Stimulated activated CD8-positive, alpha-beta memory T cell treated with anti-CD3 and anti-CD28 coated beads, Interleukin-7, amount 100 ng/mL, for 24 hours (primary cell): ENCODE results near the gene PRL.

Source experiments
- DNase-seq: peaks from one replicate; pipeline ENCODE4 v3.0.0-alpha.2; 2020; ENCODE audit warnings: low read depth

The PRL gene

DNA sequence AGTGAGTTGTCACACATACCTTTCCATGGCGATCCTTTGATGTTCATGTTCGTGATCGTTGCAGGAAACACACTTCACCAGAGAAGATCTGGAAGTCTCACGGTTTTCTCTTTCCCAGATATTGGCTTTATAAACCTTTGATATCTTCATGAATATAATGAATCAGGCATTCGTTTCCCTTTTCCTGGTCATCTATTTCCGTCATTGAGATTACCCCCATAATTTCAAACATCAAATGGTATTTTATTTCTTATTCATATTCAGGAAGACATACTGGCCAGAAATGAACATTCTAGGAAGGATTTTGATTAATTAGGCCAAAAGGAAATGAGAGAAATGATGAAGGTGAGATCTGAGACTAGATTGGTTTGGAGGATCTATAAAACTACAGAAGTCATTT is at the start of gene PRL:
Gene PRL, minus strand, starts transcription at position 101 of the 400 bp plus-strand sequence. Its CDS starts 54 bp downstream, at position 47.
- DNase-seq, result no peak

DNA sequence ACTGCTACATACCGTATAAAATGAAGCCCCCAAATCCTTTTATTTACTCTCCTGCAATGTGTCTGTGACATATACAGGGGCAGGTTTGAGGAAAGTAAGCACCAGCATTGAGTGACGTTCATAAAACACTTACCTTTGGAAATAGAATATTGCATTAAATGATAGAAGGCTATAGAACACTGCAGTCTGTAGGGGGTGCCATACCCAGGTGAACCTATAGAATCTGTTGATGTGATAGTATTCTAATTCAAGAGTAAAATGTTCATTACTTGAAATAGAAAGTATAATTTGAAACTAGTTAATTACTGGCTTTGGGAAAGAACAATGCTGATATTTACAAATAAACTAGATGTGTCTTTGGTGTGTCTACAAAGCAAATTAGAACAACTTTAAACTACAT is 47.0 kb upstream of the PRL start:
- DNase-seq, result no peak

DNA sequence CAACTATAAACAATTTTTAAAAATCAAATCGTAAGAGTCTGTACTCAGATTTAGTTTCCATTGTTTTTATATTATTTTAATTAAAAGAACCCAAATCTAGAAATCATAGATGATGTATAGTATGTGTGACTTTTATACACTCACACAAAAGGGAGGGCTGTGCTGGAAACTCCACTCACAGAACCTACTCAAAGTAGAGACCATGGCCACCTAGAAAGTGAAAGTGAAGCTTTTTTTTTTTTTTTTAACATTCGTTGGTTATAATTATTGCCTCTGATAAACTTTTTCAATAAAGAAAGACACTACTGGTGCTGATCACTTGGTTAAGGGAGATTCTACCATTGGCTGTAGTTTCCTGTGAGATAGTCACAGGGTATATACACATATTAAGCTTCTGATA is 37.9 kb upstream of the PRL start:
- DNase-seq, result no peak

DNA sequence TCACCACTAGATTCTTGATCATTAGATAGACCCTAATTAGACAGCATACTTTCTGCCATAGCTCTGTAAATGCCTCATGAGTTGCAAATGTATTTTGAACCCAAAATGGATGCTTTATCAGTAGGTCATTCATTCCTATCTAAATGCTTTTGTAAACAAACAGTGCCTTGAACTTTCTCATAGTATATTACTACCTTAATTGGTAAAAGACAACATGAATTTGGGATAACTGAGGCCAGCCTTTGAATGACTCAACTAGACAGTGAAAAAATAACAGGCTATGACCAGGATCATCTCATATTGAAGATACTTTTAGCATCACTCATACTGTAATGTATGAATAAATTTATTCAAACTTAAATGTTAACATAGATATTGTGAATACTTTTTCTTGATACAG is 37.0 kb upstream of the PRL start:
- no peak for DNase-seq

DNA sequence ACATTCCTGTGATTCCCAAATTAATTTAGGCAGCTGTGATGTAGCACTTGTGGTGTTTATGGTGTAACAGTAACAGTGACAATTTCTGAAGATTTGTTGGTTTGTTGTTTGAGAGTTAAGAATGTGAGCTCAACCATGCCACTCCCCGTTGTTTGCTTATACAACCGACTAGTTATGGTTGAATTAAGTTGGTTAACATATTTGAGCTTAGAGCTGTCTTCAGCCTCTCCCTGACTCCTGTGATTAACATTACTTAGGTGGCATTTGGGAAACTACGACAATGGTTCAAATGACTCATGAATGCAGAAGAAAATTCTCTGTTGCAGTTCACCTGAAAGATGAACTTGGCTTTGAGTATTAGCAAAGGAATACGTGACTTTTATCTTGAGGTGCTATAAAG is 35.9 kb upstream of the PRL start:
- DNase-seq, result no peak

DNA sequence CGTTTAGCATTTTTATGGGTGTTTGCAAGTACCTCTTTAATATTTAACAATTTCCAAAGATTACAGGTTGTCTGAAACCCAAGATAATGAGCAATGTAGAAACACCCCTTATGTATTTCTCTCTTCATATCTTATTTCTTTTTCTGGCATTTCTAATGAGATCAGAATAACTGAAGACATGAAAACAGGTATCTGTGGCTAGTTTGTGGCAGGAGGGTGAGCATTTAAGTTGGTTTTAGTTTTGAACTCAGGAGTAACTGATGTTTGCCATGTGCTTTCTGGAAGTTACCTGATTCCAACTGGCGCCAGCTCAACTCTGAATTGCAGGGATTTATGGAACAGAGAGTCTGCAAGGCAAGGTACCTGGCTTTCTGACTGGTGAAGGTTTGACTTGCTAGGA is 35.4 kb upstream of the PRL start:
- DNase-seq, result no peak

DNA sequence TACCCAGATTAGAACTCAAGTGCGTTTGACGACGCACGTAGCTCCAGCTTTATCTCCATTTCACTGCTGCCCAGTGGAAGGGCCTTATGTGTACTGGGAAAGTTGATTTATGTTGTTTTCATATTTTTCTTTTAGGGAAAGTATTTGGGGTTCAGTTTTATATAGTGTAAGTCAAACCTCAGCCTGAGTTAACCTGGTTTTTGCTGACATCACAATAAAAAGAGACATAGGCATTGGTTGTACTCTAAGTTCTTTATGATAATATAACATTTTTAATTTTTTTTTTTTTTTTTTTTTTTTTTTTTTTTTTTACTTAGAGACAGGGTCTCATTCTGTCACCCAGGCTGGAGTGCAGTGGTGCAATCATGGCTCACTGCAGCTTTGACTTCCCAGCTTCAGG is 34.1 kb upstream of the PRL start:
- no peak for DNase-seq

DNA sequence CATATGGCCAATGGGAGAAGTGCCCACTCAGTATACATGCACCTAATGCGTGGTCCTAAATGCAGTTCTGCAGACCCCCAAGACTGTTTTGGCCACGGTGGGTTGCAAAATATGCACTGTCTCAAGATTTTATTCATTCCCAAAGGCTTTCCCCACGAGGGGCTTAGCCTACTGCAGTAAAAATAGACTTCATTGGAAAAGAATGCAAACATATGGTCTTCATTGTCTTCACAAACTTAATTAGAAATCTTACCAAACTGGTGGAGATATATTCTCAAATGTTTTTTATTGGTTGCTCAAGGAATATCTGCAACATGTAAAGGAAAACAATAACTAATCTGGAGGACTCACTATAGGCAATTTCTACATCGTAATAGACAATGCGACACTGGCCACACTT is 31.6 kb upstream of the PRL start:
- no peak for DNase-seq

DNA sequence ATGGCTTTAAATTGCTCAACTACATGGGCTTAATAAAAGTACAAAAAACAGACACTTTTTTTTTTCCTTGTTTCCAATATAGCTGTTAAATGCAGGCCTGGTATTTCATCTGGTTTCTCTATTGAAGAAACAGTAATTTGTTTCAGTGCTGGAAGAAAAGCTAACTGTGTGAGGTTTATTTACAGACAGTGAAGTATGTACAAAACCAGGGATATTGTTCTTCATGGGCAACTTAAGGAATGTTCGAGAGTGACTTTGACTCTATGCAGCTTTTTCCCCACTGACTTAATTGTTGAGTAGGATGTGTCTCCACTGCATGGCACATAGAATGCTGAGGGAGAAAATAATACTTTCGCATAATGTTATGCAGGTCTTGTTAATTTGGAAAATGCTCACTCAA is 31.0 kb upstream of the PRL start:
- DNase-seq, result no peak

DNA sequence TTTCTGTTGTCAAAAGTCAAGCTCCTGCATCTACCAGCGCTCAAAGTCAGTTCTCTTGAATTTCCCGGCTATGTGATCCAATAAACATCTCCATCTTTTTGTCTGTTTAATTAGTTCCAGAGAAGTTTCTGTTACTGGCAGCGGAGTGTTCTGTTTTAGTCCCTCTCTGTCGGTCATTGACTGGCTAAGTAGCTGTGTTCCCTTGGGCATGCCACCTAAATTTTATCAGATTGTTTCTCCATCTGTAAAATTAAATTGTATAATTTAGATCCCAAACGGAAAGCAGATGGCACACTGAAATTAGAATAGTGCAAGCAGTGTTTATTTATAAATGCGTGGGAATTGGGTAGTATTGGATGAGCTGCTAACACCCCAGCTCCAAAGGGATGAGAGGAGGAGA is 29.7 kb upstream of the PRL start:
- no peak for DNase-seq

DNA sequence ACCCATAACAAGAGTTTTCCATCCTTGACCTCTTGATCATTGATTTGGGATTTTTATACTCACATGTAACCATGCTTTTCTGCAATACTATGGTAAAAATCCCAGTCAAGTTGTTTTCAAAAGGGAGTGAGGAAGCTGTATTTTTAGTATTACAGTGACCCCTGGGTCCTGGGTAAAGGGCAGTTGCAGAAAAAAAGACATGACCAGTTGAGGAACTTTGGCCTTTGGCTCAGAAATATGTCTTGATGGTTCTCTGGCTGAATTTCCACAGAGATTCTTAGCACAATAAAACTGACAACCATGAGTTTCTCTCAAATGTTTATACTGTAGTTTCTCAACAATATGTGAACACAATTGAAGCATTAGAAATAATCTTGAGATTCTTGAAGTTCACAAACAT is 28.6 kb upstream of the PRL start:
- no peak for DNase-seq

DNA sequence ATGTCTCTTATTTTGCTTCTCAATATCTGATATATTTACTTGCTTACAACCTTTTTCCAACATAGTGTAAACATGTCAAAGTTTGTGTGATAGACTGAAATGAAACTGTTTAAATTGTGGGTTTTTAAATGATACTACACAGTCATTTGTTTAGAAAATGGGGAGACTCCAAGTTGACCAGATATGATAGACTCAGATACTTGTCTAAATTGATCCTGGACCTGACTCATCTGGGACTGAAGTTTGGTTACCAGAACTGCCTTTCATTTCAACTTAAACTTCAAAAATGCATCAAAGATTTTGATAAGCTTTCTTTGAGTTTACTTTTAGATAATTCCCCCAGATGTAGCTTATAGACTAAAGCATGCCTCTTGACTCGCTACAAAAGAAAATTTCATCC is 27.0 kb upstream of the PRL start:
- no peak for DNase-seq

DNA sequence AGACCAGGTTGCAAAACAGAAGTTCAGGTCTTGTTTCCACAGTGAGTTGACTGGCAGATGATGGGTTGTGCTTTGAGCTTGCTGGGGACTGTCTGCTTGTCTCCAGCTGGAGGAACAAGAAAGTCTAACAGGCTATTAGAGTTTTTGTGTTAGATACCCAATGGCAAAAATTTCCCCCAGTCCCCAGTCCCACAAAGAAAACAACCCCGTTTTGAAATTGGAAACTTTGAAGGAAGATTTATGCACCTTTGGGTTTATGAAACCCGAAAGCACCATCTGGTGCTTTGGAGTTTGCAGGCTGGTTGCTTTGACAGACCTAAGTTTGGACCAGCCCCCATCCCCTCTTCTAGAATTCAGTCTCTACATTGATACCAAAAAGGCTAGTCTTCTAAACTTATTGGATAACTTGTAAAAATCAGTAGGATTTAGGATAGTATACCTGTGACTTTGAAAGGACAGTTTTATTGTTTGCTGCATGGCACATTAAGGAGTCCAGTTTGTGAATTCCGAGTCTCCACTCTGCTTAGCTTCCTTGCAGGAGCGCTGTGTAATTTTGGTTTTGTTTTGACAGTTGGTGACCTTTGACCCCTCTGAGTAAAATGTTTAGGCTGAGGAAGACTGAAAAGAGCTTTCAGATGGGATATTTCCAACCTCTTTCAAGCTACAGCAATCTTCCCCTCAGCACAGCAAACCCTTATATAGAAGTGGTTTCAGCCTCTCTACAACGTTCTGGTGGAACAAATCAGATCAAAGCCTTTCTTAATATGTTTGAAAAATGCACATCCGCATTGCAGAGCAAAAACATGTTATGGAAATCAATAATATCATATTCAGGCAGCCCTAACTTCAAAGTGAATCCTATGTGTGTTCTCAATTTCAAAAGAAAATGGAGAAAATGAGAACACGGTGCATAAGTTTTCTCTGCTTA is 25.5 kb upstream of the PRL start:
- DNase-seq, result no peak

DNA sequence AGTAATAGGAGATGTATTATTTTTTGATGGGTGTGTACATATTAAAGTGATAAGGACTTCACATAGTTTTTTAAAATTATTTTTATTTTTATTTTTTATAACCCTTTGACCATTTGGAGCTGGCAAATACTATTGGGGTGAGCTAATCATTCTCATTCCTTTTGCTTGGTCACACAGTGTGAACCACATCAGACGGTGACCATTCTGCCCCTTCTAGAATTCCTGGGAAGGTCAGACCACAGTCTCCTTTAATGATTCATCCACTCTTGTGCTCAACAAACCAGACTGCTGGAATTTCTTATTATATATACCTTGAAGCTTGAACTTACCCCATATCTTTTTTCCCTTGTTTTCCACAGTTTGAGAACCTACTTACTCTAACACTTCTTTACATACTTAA is 23.9 kb upstream of the PRL start:
- no peak for DNase-seq

DNA sequence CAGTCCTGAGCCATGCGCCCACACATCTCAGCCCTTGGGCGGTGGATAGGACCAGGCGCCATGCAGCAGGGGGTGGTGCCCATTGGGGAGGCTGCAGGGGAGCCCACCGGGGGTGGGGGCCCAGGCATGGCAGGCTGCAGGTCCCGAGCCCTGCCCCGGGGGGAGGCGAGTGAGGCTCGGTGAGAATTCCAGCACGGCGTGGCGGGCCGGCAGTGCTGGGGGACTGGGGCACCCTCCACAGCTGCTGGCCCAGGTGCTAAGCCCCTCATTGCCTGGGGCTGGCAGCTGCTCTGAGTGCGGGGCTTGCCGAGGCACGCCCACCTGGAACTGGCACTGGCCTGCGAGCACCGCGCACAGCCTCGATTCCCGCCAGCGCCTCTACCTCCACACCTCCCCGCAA is 21.6 kb upstream of the PRL start:
- no peak for DNase-seq

DNA sequence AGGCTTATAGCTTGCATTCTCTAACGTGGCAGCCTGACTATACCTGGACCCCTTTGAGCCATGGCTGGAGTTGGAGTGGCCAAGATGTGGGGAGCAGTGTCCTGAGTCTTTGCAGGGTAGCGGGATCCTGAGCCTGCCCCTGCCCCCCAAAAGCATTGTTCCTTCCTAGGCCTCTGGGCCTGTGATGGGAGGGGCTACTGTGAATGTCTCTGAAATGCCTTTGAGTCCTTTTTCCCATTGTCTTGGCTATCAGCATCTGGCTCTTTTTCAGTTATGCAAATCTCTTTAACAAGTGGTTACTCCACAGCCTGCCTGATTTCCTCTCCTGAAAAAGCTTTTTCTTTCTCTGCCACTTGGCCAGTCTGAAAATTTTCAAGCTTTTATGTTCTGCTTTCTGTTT is 17.0 kb upstream of the PRL start:
- DNase-seq, result no peak

DNA sequence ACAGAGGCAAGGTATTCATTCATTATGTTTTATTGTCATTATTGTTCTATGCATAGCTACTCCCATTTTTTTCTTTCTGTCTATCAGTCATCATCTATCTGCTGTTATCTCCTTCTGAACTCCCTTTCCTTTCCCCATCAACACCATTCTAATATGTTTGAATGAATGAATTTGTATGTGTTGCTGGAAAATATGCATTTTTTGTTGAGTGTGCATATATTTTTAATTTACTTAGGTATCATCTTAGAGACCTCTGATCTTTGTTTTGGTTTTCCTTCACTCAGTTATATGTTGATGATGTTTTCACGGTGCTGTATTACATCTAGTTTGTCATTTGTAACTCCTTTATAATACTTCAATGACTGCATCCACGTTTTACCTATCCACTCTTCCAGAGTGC is 12.1 kb upstream of the PRL start:
- DNase-seq, result no peak

DNA sequence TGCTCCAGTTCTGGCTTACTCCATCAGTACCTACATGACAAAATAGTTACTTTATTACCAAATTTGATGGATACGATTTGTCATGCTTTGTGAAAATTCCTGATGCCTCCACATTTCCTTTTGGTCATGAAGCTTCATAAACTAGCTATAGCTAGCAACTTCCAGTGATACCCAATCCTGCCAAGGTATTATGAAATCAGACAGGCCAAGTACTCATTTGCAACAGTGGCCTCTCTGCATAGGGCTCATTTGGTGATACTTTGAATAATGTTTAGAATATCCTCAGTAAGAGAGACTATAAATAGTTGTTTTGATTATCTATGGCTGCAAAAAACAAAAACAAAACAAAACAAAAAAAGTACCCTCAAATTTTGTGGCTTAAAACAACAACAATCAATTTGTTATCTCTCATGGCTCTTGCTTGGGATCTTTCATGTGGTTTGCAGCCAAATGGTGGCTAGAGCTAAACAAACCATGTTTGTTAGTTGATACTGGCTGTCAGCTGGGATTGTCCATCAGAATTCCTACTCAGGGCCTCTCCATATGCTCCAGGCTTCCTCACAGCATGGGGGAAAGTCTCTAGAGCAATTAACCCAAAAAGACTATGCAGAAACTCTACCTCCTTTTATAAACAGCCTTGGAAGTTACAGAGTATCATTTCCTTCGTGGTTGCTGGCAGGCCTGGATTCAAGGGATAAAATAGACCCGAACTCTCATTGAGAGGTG is 10.1 kb upstream of the PRL start:
- DNase-seq, result no peak

DNA sequence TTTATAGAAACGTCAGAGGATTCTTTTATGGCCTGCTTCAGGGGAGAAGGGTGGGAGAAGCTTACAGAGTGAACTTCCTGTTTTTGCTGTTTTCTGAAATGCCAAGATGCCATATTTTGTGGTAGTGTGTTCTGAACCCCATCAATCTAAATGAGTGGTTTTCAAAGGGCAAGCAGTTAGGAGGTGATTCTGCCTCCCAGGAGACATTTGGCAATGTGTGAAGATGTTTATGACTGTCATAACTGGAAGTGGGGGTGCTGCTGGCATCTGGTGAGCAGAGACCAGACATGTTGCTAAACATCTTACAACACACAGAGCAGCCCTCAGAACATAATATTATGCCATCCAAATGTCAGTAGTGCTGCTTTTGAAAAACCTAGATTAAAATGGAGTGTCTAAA is 6.0 kb upstream of the PRL start:
- DNase-seq, result no peak

DNA sequence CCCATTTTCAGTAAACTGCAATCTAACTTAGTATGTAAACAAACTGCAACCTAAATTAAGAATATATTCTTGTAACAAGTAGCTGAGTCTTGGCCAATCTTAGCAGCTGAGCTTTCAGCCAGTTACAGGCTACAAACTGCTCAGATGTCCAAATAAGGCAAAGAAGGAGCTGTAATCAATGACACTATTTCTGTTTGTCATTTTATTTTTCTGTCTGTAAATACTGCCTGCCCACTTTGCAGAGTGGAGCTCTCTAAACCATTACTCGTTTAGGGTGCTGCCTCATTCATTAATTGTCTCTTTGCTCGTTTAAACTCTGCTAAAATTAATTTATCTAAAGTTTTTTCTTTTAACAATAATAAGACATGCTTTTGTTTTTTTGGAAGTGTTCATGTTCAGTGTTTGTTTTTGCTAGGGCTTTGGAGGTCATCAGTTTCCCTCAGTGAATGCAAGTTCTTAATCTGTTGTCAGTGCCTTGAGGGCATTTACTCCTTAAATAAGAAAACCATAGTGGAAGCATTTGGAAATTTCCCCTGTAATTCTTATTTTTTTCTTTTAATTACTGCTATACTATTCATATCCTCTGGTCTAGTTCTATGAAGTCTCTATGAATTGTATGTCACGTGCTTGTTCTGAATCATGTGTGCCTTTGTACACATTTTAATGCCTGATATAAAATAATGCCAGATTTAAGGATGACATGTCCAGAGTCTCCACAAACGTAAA is 3.6 kb upstream of the PRL start:
- no peak for DNase-seq

DNA sequence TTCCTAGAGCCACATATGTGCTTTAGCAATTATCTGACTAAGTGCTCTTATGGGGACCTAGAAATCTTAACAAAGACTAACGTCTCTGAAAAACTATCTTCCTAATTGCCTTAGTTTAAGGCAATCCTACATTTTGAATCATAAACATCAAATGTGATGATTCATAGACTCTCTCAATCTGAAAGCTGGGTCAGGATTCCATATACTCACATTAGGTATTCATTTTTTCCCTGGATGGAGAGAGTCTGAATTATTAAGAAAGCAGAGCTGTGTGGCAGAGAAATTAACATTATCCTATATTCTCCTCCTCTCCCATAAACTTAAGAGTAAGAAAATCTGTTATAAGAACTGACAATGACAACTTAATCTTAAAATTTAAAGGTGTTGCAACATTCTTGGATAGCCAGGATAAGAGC is 1.6 kb upstream of the PRL start:
- no peak for DNase-seq

DNA sequence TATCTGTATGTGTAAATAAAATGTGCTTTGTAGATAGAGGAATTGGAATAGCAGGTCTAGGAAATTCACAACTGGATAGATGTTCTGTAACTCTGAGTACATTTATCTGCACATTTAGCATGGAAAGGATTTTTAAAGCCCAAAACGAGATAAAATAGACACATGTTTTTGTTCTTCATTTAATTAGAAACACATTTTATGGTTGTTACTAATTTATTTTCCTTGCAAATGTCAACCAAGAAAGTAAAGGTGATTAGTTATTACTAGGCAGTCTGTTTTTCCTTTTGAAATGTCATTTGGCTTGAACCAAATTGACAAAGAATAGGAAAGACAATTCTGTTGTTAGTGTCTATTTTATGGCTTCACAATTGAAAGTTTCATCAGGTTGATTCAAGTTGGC is 769 bp downstream of the PRL start:
- DNase-seq, result no peak

DNA sequence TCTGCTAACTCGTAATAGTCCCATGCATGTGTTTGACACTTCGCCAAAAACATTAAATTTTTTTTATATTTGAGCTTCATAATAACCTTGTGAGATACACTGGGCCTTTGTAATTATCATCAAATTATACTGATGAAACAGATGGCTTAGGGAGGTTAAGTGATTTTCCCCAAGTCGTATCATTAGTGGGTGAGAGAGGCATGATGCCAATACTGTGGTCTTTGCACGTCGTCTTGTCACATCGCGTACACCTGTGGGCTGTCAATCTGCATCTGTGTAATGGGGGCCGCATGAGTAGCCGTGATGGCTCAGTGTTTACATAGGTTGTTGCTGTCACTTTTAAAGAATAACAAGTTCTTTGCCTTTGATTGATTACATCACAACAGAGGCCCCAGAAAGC is 1.7 kb downstream of the PRL start:
- no peak for DNase-seq
